Type B pancreatic cell (in vitro differentiated cells): ENCODE data around the gene PRIM2. TPM values are rescaled to one million over a fixed set of nuclear protein-coding genes. Genes with fewer than 3 reads are reported as not detected.
A peak's percentile ranks its signal among the peaks of the same experiment; 100 is the strongest.
"Not testable (repeated sequence)": the region's sequence is repeated elsewhere in the genome, so short reads cannot be mapped to it uniquely, and the experiment has no call there.

Experiments used
- DNase-seq: peaks from one replicate; pipeline ENCODE4 v3.0.0; 2021; ENCODE audit warnings: mixed read lengths; ENCODE audit not compliant: unreplicated experiment; ENCODE audit errors: extremely low spot score
- H3K27ac Mint-ChIP-seq: 2 replicates; pipeline ENCODE4 v1.8.0; 2021; ENCODE audit warnings: mild to moderate bottlenecking, mixed read lengths
- H3K27me3 Mint-ChIP-seq: 2 replicates; pipeline ENCODE4 v1.8.0; 2021; ENCODE audit warnings: mixed read lengths
- H3K36me3 Mint-ChIP-seq: 2 replicates; pipeline ENCODE4 v1.8.0; 2021; ENCODE audit warnings: mixed read lengths
- H3K4me1 Mint-ChIP-seq: one replicate; pipeline ENCODE4 v1.8.0; 2021; ENCODE audit warnings: mixed read lengths; ENCODE audit not compliant: unreplicated experiment
- H3K4me3 Mint-ChIP-seq: 2 replicates; pipeline ENCODE4 v1.8.0; 2021; ENCODE audit warnings: mild to moderate bottlenecking, mixed read lengths
- H3K9me3 Mint-ChIP-seq: 2 replicates; pipeline ENCODE4 v1.8.0; 2021; ENCODE audit warnings: mixed read lengths
- total RNA-seq: library from RNA; stranded (reverse); gene quantifications from 2 replicates; pipeline ENCODE4 v1.2.1, GENCODE V29; 2021; ENCODE audit warnings: low replicate concordance
- TF ChIP-seq, protein P1 (sequence below): fragments of 200-600 bp; sonication (generic); conservative IDR thresholded peaks from 2 replicates; pipeline ENCODE4 v1.5.0; 2021; ENCODE audit warnings: antibody characterized with exemption, mild to moderate bottlenecking

The PRIM2 gene
- total RNA-seq, 1 donor from 2014 or later, result 26.6 TPM

- Mint-ChIP-seq H3K27me3 (no peaks in the 10 kb centered on the region), H3K27ac (peak overlapping the region; percentile 91), H3K4me3 (peak overlapping the region; percentile 98), H3K9me3 (no peaks in the 10 kb centered on the region), H3K36me3 (peaks cover 23% of the 10 kb centered on the region), H3K4me1 (peaks cover 20% of the 10 kb centered on the region)
- peak; percentile 81 for DNase-seq
- TF ChIP-seq, protein P1, sequence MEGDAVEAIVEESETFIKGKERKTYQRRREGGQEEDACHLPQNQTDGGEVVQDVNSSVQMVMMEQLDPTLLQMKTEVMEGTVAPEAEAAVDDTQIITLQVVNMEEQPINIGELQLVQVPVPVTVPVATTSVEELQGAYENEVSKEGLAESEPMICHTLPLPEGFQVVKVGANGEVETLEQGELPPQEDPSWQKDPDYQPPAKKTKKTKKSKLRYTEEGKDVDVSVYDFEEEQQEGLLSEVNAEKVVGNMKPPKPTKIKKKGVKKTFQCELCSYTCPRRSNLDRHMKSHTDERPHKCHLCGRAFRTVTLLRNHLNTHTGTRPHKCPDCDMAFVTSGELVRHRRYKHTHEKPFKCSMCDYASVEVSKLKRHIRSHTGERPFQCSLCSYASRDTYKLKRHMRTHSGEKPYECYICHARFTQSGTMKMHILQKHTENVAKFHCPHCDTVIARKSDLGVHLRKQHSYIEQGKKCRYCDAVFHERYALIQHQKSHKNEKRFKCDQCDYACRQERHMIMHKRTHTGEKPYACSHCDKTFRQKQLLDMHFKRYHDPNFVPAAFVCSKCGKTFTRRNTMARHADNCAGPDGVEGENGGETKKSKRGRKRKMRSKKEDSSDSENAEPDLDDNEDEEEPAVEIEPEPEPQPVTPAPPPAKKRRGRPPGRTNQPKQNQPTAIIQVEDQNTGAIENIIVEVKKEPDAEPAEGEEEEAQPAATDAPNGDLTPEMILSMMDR, result peak; percentile 88
These were observed 810 bp upstream of the PRIM2 start for GRCh38 chr6:57316581-57317059.

DNA sequence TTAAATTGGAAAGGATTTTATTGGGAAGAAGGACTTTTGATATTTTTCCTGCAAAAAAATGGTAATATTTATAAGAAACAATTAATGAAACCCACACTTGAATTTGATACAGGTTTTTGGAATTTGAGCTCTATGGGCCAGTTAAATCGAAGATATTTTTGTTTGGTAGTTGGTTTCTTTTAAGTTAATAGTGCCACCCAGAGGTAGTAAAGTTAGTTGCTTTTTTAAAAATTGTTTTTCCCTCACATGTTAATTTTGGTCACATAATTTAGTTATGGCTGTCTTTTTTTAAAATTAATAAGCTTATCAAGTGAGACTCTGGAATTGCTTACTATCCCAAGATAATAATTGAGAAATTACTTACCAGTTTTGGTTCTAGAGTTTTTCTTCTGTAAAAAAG lies 7.1 kb downstream of the PRIM2 start:
- no peak for DNase-seq
- no peak overlapping the region for H3K27ac Mint-ChIP-seq
- H3K36me3 Mint-ChIP-seq, result peaks cover 53% of the 10 kb centered on the region
- H3K9me3 Mint-ChIP-seq, result peaks cover 6% of the 10 kb centered on the region
- TF ChIP-seq, protein P1, result peak; percentile 72
- H3K4me1 Mint-ChIP-seq, result peaks cover 2% of the 10 kb centered on the region
- no peak overlapping the region for H3K4me3 Mint-ChIP-seq
- H3K27me3 Mint-ChIP-seq, result no peaks in the 10 kb centered on the region

DNA sequence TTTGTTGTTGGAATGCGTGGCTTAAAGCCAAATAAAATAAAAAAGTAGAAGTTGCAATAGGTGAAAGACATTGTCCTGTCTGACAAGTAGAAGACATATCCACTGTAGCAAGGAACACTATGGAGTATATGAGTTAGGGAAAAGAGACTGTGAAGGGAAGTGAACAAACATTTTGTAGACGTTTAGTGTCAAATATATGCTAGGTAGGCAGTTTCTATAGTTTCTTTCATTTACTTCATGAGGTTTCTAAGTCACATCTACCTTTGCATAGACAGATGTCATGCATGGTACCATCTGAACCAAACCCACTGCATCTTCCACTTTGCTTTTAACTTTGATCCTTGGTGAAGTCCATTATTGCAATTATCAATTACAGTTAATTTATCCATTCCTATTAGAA lies 9.9 kb downstream of the PRIM2 start:
- peaks cover 15% of the 10 kb centered on the region for H3K9me3 Mint-ChIP-seq
- H3K27ac Mint-ChIP-seq, result no peak overlapping the region
- H3K4me3 Mint-ChIP-seq, result no peak overlapping the region
- H3K4me1 Mint-ChIP-seq, result no peaks in the 10 kb centered on the region
- TF ChIP-seq, protein P1, result no peak
- peaks cover 56% of the 10 kb centered on the region for H3K36me3 Mint-ChIP-seq
- no peaks in the 10 kb centered on the region for H3K27me3 Mint-ChIP-seq
- no peak for DNase-seq

DNA sequence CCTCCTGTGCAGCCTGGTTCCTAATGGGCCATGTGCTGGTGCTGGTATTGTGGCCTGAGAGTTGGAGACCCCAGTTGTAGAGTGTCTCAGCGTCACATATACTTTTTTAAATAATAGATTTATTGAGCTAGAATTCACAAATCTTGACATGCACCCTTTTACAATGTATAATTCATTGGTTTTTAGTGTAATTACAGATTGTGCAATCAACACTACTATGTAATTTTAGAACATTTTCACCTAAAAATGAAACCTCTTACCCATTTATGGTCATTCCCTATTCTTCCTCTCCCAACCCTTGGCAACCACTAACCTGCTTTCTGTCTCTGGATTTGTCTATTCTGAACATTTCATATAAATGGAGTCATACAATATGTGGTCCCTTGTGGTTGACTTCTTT lies 10.6 kb downstream of the PRIM2 start:
- H3K27me3 Mint-ChIP-seq, result no peaks in the 10 kb centered on the region
- peaks cover 62% of the 10 kb centered on the region for H3K36me3 Mint-ChIP-seq
- H3K9me3 Mint-ChIP-seq, result peaks cover 15% of the 10 kb centered on the region
- no peak overlapping the region for H3K27ac Mint-ChIP-seq
- TF ChIP-seq, protein P1, result no peak
- DNase-seq, result no peak
- no peak overlapping the region for H3K4me3 Mint-ChIP-seq
- no peaks in the 10 kb centered on the region for H3K4me1 Mint-ChIP-seq

DNA sequence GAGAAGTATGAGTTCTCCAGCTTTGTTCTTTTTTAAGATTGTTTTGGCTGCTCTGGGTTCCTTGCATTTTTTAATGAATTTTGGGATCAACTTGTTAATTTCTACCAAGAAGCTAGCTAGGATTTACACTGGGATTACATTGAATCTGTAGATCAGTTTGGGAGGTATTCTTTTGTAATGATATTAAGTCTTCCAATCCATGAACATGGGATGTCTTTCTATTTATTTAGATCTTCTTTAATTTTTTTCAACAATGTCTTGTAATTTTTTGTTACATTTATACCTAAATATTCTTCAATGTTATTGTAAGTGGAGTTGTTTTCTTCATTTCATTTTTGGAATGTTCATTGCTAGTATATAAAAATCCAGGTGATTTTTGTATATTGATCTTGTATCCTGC lies 12.5 kb downstream of the PRIM2 start:
- H3K27ac Mint-ChIP-seq, result no peak overlapping the region
- no peak overlapping the region for H3K4me3 Mint-ChIP-seq
- TF ChIP-seq, protein P1, result no peak
- H3K9me3 Mint-ChIP-seq, result peaks cover 20% of the 10 kb centered on the region
- no peaks in the 10 kb centered on the region for H3K4me1 Mint-ChIP-seq
- DNase-seq, result no peak
- no peaks in the 10 kb centered on the region for H3K27me3 Mint-ChIP-seq
- peaks cover 73% of the 10 kb centered on the region for H3K36me3 Mint-ChIP-seq

- DNase-seq, result no peak
- peaks cover 8% of the 10 kb centered on the region for H3K9me3 Mint-ChIP-seq
- H3K36me3 Mint-ChIP-seq, result peaks cover 23% of the 10 kb centered on the region
- TF ChIP-seq, protein P1, result no peak
- H3K4me3 Mint-ChIP-seq, result no peak overlapping the region
- no peaks in the 10 kb centered on the region for H3K4me1 Mint-ChIP-seq
- no peak overlapping the region for H3K27ac Mint-ChIP-seq
- no peaks in the 10 kb centered on the region for H3K27me3 Mint-ChIP-seq
These were observed 24.8 kb downstream of the PRIM2 start for GRCh38 chr6:57342148-57342669.

GRCh38 chr6:57343342-57343741 lies 25.9 kb downstream of the PRIM2 start:
- not testable (repeated sequence) for H3K4me1 Mint-ChIP-seq, H3K27me3 Mint-ChIP-seq, H3K27ac Mint-ChIP-seq, DNase-seq, H3K4me3 Mint-ChIP-seq, H3K9me3 Mint-ChIP-seq
- peaks cover 19% of the 10 kb centered on the region for H3K36me3 Mint-ChIP-seq

- H3K27ac Mint-ChIP-seq, H3K4me3 Mint-ChIP-seq, H3K27me3 Mint-ChIP-seq, H3K4me1 Mint-ChIP-seq, H3K9me3 Mint-ChIP-seq, DNase-seq: not testable (repeated sequence)
- peaks cover 17% of the 10 kb centered on the region for H3K36me3 Mint-ChIP-seq
These were observed 29.3 kb downstream of the PRIM2 start for GRCh38 chr6:57346715-57347114.
